Retinal pigment epithelial cell (primary cell): ENCODE measurements around the gene DGKQ.

Source experiments
- DNase-seq: peaks from one replicate; pipeline ENCODE4 v3.0.0-alpha.2; 2010; ENCODE audit warnings: low read depth
- H3K4me3 ChIP-seq: 2 replicates; pipeline ENCODE4 v1.5.1; 2011; ENCODE audit warnings: mild to moderate bottlenecking, low read length, control low read depth, moderate library complexity
- TF ChIP-seq, protein P1 (sequence below): conservative IDR thresholded peaks from 2 replicates; pipeline ENCODE4 v1.5.1; 2011; ENCODE audit warnings: low read depth, low read length, control low read depth, inconsistent platforms

DGKQ gene

DNA sequence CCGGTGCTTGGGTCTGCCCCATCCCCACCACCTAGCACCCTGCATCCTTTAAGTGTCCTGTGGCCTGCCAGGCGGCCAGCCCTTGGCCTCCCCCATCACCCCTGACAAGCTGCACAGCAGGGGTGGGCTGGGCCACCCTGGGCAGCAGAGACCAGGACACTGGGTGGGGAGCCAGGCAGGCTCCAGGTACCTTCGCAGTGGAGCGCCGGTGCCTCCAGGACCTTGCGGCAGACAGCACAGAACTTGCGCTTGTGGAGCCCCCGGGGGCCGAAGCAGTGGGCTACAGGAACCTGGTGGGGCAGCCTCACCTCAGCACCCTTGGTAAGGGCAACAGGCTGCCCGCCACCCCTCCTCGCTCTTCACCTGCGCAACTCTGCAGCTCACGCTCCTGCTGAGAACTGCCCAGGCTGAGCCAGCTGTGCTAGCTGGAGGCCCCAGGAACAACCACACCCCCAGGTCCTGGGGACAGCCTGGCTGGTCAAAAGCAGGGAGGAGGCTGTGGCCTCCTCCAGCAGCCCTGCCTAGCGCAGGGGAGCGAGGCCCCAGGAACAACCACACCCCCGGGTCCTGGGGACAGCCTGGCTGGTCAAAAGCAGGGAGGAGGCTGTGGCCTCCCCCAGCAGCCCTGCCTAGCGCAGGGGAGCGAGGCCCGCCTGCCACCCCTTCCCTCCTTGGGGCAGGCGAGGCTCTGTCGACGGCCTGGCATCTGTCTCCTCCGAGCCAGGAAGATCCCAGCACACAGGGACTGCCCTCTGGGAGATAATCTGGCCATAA, 4.6 kb downstream of the DGKQ start:
- TF ChIP-seq, protein P1, sequence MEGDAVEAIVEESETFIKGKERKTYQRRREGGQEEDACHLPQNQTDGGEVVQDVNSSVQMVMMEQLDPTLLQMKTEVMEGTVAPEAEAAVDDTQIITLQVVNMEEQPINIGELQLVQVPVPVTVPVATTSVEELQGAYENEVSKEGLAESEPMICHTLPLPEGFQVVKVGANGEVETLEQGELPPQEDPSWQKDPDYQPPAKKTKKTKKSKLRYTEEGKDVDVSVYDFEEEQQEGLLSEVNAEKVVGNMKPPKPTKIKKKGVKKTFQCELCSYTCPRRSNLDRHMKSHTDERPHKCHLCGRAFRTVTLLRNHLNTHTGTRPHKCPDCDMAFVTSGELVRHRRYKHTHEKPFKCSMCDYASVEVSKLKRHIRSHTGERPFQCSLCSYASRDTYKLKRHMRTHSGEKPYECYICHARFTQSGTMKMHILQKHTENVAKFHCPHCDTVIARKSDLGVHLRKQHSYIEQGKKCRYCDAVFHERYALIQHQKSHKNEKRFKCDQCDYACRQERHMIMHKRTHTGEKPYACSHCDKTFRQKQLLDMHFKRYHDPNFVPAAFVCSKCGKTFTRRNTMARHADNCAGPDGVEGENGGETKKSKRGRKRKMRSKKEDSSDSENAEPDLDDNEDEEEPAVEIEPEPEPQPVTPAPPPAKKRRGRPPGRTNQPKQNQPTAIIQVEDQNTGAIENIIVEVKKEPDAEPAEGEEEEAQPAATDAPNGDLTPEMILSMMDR = no peak
- DNase-seq = no peak
- no peak overlapping the region for H3K4me3 ChIP-seq

GRCh38 chr4:968221-968620, 5.1 kb downstream of the DGKQ start:
- H3K4me3 ChIP-seq = no peak overlapping the region
- TF ChIP-seq, protein P1 = no peak
- DNase-seq = no peak

DNA sequence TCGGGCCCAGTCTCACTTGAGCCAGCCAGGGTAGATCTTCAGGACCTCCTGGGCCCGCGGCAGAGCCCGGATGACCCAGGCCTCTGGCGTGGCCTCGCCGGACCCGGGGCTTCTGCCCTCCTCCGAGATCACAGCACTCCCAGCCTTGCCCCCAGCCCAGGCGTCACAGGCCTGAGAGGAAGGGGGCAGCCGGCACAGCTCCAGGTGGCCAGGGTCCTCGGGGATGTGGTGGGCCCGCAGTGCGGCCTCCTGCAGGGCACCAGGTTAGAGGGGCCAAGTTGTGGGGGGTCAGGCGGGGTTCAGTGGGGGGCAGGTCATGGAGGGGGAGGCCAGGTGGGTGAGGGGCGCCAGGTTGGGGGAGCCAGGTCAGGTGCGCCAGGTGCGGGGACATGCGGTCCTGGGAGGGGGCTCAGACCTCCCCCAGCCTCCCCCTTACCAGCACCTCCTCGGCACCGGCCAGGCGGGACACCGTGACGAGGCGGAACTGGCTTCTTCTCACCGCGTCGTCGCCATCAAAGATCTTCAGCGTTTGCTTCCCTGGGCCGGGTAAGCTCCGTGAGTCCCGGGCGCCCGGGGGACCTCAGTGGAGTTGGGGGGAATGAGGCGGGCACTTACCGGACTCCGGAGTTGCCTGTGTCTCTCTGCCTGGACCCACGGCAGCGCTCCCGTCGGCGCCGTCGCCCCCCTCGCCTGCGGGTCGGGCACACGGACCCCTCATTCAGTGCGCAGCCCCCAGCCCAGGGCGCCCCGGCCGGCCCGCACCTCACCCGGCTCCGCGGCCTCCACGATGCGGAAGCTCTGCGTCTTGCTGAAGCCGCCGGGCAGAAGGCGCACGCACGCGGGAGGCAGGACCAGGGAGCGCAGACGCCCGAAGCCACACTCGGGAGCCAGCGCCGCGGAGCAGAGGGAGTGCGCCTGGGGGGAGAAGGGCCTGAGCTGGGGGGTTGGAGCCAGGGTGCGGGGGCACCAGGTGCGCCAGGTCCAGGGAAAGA, 6.0 kb downstream of the DGKQ start:
- TF ChIP-seq, protein P1 = no peak
- H3K4me3 ChIP-seq = no peak overlapping the region
- DNase-seq = no peak

GRCh38 chr4:966266-967112, 6.9 kb downstream of the DGKQ start:
- no peak overlapping the region for H3K4me3 ChIP-seq
- TF ChIP-seq, protein P1 = no peak
- no peak for DNase-seq

DNA sequence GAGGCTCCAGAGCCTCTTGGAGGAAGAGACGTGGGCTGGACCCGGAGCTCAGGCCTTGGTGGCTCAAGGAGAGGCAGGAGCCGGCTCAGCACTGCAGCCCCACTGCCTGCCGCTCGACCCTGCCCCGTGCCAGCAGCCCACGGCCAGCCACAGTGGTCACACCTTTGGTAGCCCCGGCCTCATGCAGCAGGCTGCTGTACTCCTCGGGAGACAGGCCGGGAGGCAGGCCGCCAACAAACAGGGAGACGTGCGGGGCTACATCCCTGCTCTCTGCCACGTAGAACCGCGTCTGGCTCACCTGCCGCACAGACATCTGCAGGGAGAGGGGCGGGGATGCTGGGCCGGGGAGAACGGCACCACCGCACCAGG, 7.6 kb downstream of the DGKQ start:
- TF ChIP-seq, protein P1 = no peak
- H3K4me3 ChIP-seq = no peak overlapping the region
- no peak for DNase-seq

DNA sequence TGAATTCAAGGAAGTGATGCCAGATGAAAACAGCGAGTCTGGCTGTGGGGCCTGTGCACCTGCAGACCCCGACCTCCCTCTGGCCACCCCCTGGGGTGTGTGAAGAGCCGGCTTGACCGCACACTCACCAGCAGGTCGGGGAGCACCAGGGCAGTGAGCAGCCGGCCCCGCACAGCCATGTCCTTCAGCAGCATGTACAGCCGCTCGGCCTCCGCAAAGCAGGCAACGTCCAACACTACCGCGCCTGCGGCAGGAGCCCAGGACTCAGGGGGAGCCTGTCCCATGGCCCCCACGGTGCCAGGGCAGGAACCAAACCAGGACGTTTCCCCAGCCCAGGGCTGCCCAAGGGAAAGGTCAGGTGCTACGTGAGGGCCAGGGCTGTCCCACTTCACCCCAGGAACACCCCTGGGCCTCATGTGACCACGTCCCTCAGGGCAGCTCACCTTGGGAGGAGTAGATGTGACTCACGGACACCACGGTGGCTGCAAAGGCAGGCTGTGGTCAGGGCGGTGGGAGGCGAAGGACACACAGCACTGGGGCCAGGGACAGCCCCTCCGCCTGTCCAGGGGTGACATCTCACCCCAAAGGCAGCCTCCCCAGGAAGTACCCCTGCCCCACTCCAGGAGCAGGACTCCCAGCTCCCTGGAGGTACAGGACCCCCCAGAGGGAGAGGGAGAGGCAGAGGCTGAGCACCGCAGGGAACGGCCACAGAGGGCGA, 8.2 kb downstream of the DGKQ start:
- no peak overlapping the region for H3K4me3 ChIP-seq
- no peak for DNase-seq
- TF ChIP-seq, protein P1 = no peak
